Fibroblast of lung (primary cell): ENCODE data around the gene GAS2L1.

Source experiments
- EZH2 ChIP-seq: IDR thresholded peaks from 2 replicates; pipeline ENCODE4 v1.5.1; 2012; ENCODE audit warnings: low read length, control low read depth, mild to moderate bottlenecking; ENCODE audit errors: missing control alignments
- TF ChIP-seq, protein P1 (sequence below), 2 donors: IDR thresholded peaks in 1 of 2; conservative IDR thresholded peaks in 1 of 2; 1 replicate in 1 of 2; 2 replicates in 1 of 2; pipeline ENCODE4 v1.5.1; 2011 to 2012; ENCODE audit warnings: low read length in 2 of 2, control low read depth in 1 of 2, inconsistent platforms in 1 of 2, low read depth in 1 of 2, mild to moderate bottlenecking in 1 of 2

DNA sequence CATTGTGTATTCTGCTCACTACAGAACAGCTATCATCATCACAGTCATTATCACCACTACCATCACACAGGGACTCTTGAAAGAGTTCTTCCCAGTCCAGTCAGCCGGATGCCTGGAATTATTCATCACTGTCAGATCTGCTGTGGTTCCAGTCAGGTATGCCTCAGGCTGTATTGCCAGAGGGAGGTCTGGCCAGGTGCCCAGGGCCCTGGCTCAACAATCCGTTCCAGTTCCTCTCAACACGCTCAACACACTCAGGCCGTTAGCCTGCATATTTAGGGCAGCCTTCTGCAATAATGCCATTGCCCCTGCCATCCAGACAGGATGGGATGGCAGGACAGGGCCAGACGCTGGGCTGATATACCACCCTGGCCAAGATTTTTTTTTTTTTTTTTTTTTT, 37.7 kb downstream of the GAS2L1 start:
- TF ChIP-seq, protein P1, sequence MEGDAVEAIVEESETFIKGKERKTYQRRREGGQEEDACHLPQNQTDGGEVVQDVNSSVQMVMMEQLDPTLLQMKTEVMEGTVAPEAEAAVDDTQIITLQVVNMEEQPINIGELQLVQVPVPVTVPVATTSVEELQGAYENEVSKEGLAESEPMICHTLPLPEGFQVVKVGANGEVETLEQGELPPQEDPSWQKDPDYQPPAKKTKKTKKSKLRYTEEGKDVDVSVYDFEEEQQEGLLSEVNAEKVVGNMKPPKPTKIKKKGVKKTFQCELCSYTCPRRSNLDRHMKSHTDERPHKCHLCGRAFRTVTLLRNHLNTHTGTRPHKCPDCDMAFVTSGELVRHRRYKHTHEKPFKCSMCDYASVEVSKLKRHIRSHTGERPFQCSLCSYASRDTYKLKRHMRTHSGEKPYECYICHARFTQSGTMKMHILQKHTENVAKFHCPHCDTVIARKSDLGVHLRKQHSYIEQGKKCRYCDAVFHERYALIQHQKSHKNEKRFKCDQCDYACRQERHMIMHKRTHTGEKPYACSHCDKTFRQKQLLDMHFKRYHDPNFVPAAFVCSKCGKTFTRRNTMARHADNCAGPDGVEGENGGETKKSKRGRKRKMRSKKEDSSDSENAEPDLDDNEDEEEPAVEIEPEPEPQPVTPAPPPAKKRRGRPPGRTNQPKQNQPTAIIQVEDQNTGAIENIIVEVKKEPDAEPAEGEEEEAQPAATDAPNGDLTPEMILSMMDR (conservative IDR thresholded peaks at IDR 0.05 in 1 of 2, IDR thresholded peaks at IDR 0.05 in 1 of 2; ENCODE audit: low read depth in 1 of 2, low read length in 2 of 2) = no peak
- no peak for TF ChIP-seq EZH2
